ENCODE measurements around the gene ABL1.

ABL1 gene

GRCh38 chr9:130837643-130838042 is 2.6 kb downstream of the ABL1 start:
- Histone ChIP-seq H3K4me2 (ENCODE audit: low read depth, low read length, poor library complexity, severe bottlenecking) (peak overlapping the region; percentile 84), H3K4me3 (ENCODE audit: low read length, poor library complexity, severe bottlenecking) (peak overlapping the region; percentile 88), H3K9ac (ENCODE audit: low read depth, low read length, poor library complexity, severe bottlenecking) (no peak overlapping the region), H3K79me2 (ENCODE audit: insufficient read depth, low read length) (peaks cover 79% of the 10 kb centered on the region), H3K4me1 (ENCODE audit: insufficient read depth, low read length, poor library complexity, severe bottlenecking) (peaks cover 39% of the 10 kb centered on the region), H3K27me3 (ENCODE audit: insufficient read depth, low read length, poor library complexity, severe bottlenecking) (no peaks in the 10 kb centered on the region), H3F3A (ENCODE audit: low read depth) (no peaks in the 10 kb centered on the region), H3K36me3 (ENCODE audit: insufficient read depth, low read length) (no peaks in the 10 kb centered on the region), H3K9me3 (ENCODE audit: insufficient read depth, low read depth, low read length) (no peaks in the 10 kb centered on the region), H4K20me1 (ENCODE audit: insufficient read depth, low read length, poor library complexity, severe bottlenecking) (peaks cover 24% of the 10 kb centered on the region), H3K9me2 (replicated peaks; ENCODE audit: low read depth, low read length) (no peaks in the 10 kb centered on the region), H2AFZ (ENCODE audit: low read length) (no peak overlapping the region)
- TF ChIP-seq CTCF (conservative IDR thresholded peaks at IDR 0.05; ENCODE audit: low read length) (no peak), EZH2phosphoT487 (IDR thresholded peaks at IDR 0.05; ENCODE audit: borderline replicate concordance) (no peak)

GRCh38 chr9:130839132-130840111 is 4.4 kb downstream of the ABL1 start:
- H3K9me3 ChIP-seq (ENCODE audit: insufficient read depth, low read depth, low read length): no peaks in the 10 kb centered on the region
- H3K4me3 ChIP-seq (ENCODE audit: low read length, poor library complexity, severe bottlenecking): peak overlapping the region; percentile 88
- H3K36me3 ChIP-seq (ENCODE audit: insufficient read depth, low read length): no peaks in the 10 kb centered on the region
- H3K4me2 ChIP-seq (ENCODE audit: low read depth, low read length, poor library complexity, severe bottlenecking): peak overlapping the region; percentile 84
- H3K9me2 ChIP-seq (replicated peaks; ENCODE audit: low read depth, low read length): no peaks in the 10 kb centered on the region
- TF ChIP-seq CTCF (conservative IDR thresholded peaks at IDR 0.05; ENCODE audit: low read length): no peak
- TF ChIP-seq EZH2phosphoT487 (IDR thresholded peaks at IDR 0.05; ENCODE audit: borderline replicate concordance): no peak
- peaks cover 84% of the 10 kb centered on the region for H3K79me2 ChIP-seq (ENCODE audit: insufficient read depth, low read length)
- H2AFZ ChIP-seq (ENCODE audit: low read length): no peak overlapping the region
- peaks cover 27% of the 10 kb centered on the region for H4K20me1 ChIP-seq (ENCODE audit: insufficient read depth, low read length, poor library complexity, severe bottlenecking)
- no peaks in the 10 kb centered on the region for H3F3A ChIP-seq (ENCODE audit: low read depth)
- peak overlapping the region; percentile 47 for H3K9ac ChIP-seq (ENCODE audit: low read depth, low read length, poor library complexity, severe bottlenecking)
- peaks cover 37% of the 10 kb centered on the region for H3K4me1 ChIP-seq (ENCODE audit: insufficient read depth, low read length, poor library complexity, severe bottlenecking)
- H3K27me3 ChIP-seq (ENCODE audit: insufficient read depth, low read length, poor library complexity, severe bottlenecking): no peaks in the 10 kb centered on the region

GRCh38 chr9:130842545-130842944 is 7.5 kb downstream of the ABL1 start:
- no peaks in the 10 kb centered on the region for H3K27me3 ChIP-seq (ENCODE audit: insufficient read depth, low read length, poor library complexity, severe bottlenecking)
- no peaks in the 10 kb centered on the region for H3F3A ChIP-seq (ENCODE audit: low read depth)
- no peak overlapping the region for H3K9ac ChIP-seq (ENCODE audit: low read depth, low read length, poor library complexity, severe bottlenecking)
- H4K20me1 ChIP-seq (ENCODE audit: insufficient read depth, low read length, poor library complexity, severe bottlenecking): peaks cover 16% of the 10 kb centered on the region
- H3K9me2 ChIP-seq (replicated peaks; ENCODE audit: low read depth, low read length): no peaks in the 10 kb centered on the region
- H3K4me3 ChIP-seq (ENCODE audit: low read length, poor library complexity, severe bottlenecking): no peak overlapping the region
- no peak overlapping the region for H2AFZ ChIP-seq (ENCODE audit: low read length)
- peak overlapping the region; percentile 23 for H3K4me2 ChIP-seq (ENCODE audit: low read depth, low read length, poor library complexity, severe bottlenecking)
- no peaks in the 10 kb centered on the region for H3K9me3 ChIP-seq (ENCODE audit: insufficient read depth, low read depth, low read length)
- H3K79me2 ChIP-seq (ENCODE audit: insufficient read depth, low read length): peaks cover 80% of the 10 kb centered on the region
- H3K36me3 ChIP-seq (ENCODE audit: insufficient read depth, low read length): 0 out of 2 replicates have a peak, but pooled peaks cover 1% of the 10 kb centered on the region
- H3K4me1 ChIP-seq (ENCODE audit: insufficient read depth, low read length, poor library complexity, severe bottlenecking): peaks cover 22% of the 10 kb centered on the region
- TF ChIP-seq EZH2phosphoT487 (IDR thresholded peaks at IDR 0.05; ENCODE audit: borderline replicate concordance) (no peak), CTCF (conservative IDR thresholded peaks at IDR 0.05; ENCODE audit: low read length) (no peak)
